OCI-LY1 (cell line): Measurements from ENCODE around the gene SERPINA9.

Experiments used
- H2AFZ ChIP-seq: fragments of 200-600 bp; sonication (generic), shearing (Covaris generic); 2 replicates; pipeline ENCODE4 v1.6.0; 2014; ENCODE audit warnings: antibody characterized with exemption, mild to moderate bottlenecking, low read length
- H3F3A ChIP-seq: fragments of 200-600 bp; sonication (generic), shearing (Covaris generic); 2 replicates; pipeline ENCODE4 v1.6.0; 2014; ENCODE audit warnings: mild to moderate bottlenecking, antibody characterized with exemption, low read length, moderate library complexity; ENCODE audit not compliant: insufficient read depth
- H3K27ac ChIP-seq: fragments of 200-600 bp; sonication (generic); 2 replicates; pipeline ENCODE4 v1.5.1; 2014; ENCODE audit warnings: low read length, mixed run types, mild to moderate bottlenecking, low read depth; ENCODE audit not compliant: poor library complexity, severe bottlenecking
- H3K27me3 ChIP-seq: fragments of 200-600 bp; sonication (generic); 2 replicates; pipeline ENCODE4 v1.6.0; 2014; ENCODE audit warnings: antibody characterized with exemption, mild to moderate bottlenecking, low read length, moderate library complexity; ENCODE audit not compliant: insufficient read depth
- H3K36me3 ChIP-seq: fragments of 200-600 bp; sonication (generic); 2 replicates; pipeline ENCODE4 v1.6.1; 2014; ENCODE audit warnings: mild to moderate bottlenecking, antibody characterized with exemption, low read length, moderate library complexity, mixed read lengths; ENCODE audit not compliant: insufficient read depth
- H3K4me1 ChIP-seq: fragments of 200-600 bp; sonication (generic); 2 replicates; pipeline ENCODE4 v1.5.1; 2014; ENCODE audit warnings: mild to moderate bottlenecking, low read length, moderate library complexity; ENCODE audit not compliant: insufficient read depth, severe bottlenecking
- H3K4me2 ChIP-seq: fragments of 200-600 bp; sonication (generic), shearing (Covaris generic); 2 replicates; pipeline ENCODE4 v1.6.1; 2014; ENCODE audit warnings: low read length
- H3K4me3 ChIP-seq: fragments of 200-600 bp; sonication (generic); 2 replicates; pipeline ENCODE4 v1.5.1; 2014; ENCODE audit warnings: low read length, low read depth, mild to moderate bottlenecking, mixed read lengths; ENCODE audit not compliant: poor library complexity, severe bottlenecking
- H3K79me2 ChIP-seq: fragments of 200-600 bp; shearing (Covaris generic); 2 replicates; pipeline ENCODE4 v1.6.1; 2016; ENCODE audit warnings: mixed run types, low read length, mixed read lengths; ENCODE audit not compliant: insufficient read depth
- H3K9ac ChIP-seq: fragments of 200-600 bp; sonication (generic), shearing (Covaris generic); 2 replicates; pipeline ENCODE4 v1.6.1; 2014; ENCODE audit warnings: mild to moderate bottlenecking, low read length, mixed read lengths
- H3K9me2 ChIP-seq: fragments of 200-600 bp; sonication (generic), shearing (Covaris generic); 2 replicates; pipeline ENCODE4 v1.6.1; 2014; ENCODE audit warnings: low read depth, mild to moderate bottlenecking, low read length, mixed read lengths
- H3K9me3 ChIP-seq: fragments of 200-600 bp; shearing (Covaris generic); 2 replicates; pipeline ENCODE4 v1.6.1; 2014; ENCODE audit warnings: low read length, mixed read lengths
- H4K20me1 ChIP-seq: fragments of 200-600 bp; sonication (generic), shearing (Covaris generic); 2 replicates; pipeline ENCODE4 v1.6.0; 2016; ENCODE audit warnings: mild to moderate bottlenecking, low read length; ENCODE audit not compliant: insufficient read depth
- EZH2 ChIP-seq: fragments of 200-600 bp; sonication (generic), shearing (Covaris generic); IDR thresholded peaks from 2 replicates; pipeline ENCODE4 v1.8.0; 2017; ENCODE audit warnings: borderline replicate concordance, mixed run types, mild to moderate bottlenecking, antibody characterized with exemption, low read length, moderate library complexity, mixed read lengths
- TF ChIP-seq, protein P1 (sequence below): fragments of 200-600 bp; sonication (generic), shearing (Covaris generic); IDR thresholded peaks from 2 replicates; pipeline ENCODE4 v1.5.1; 2017; ENCODE audit warnings: mild to moderate bottlenecking, antibody characterized with exemption, low read length, moderate library complexity, mixed read lengths

The SERPINA9 gene

GRCh38 chr14:94428610-94429009 is 47.4 kb downstream of the SERPINA9 start:
- Histone ChIP-seq H2AFZ (no peak overlapping the region), H3K79me2 (no peaks in the 10 kb centered on the region), H3K4me3 (no peak overlapping the region), H3K4me1 (no peaks in the 10 kb centered on the region), H3K27ac (no peak overlapping the region), H3K27me3 (no peaks in the 10 kb centered on the region), H3F3A (no peaks in the 10 kb centered on the region), H3K9me3 (no peaks in the 10 kb centered on the region), H3K9me2 (no peaks in the 10 kb centered on the region), H3K9ac (no peak overlapping the region), H3K36me3 (no peaks in the 10 kb centered on the region), H4K20me1 (no peaks in the 10 kb centered on the region), H3K4me2 (no peak overlapping the region)
- TF ChIP-seq, protein P1, sequence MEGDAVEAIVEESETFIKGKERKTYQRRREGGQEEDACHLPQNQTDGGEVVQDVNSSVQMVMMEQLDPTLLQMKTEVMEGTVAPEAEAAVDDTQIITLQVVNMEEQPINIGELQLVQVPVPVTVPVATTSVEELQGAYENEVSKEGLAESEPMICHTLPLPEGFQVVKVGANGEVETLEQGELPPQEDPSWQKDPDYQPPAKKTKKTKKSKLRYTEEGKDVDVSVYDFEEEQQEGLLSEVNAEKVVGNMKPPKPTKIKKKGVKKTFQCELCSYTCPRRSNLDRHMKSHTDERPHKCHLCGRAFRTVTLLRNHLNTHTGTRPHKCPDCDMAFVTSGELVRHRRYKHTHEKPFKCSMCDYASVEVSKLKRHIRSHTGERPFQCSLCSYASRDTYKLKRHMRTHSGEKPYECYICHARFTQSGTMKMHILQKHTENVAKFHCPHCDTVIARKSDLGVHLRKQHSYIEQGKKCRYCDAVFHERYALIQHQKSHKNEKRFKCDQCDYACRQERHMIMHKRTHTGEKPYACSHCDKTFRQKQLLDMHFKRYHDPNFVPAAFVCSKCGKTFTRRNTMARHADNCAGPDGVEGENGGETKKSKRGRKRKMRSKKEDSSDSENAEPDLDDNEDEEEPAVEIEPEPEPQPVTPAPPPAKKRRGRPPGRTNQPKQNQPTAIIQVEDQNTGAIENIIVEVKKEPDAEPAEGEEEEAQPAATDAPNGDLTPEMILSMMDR, result no peak
- TF ChIP-seq EZH2, result no peak

GRCh38 chr14:94427016-94427613 is 48.9 kb downstream of the SERPINA9 start:
- no peaks in the 10 kb centered on the region for H3K9me3 ChIP-seq
- no peaks in the 10 kb centered on the region for H3K9me2 ChIP-seq

GRCh38 chr14:94426526-94426925 is 49.5 kb downstream of the SERPINA9 start:
- TF ChIP-seq, protein P1, result no peak
- TF ChIP-seq EZH2, result no peak
- H3K36me3 ChIP-seq, result no peaks in the 10 kb centered on the region
- no peaks in the 10 kb centered on the region for H3F3A ChIP-seq
- H3K9ac ChIP-seq, result no peak overlapping the region
- no peaks in the 10 kb centered on the region for H4K20me1 ChIP-seq
- H3K4me2 ChIP-seq, result no peak overlapping the region
- H3K27me3 ChIP-seq, result no peaks in the 10 kb centered on the region
- H3K9me2 ChIP-seq, result no peaks in the 10 kb centered on the region
- H3K4me3 ChIP-seq, result no peak overlapping the region
- H3K4me1 ChIP-seq, result no peaks in the 10 kb centered on the region
- no peaks in the 10 kb centered on the region for H3K79me2 ChIP-seq
- no peak overlapping the region for H3K27ac ChIP-seq
- no peak overlapping the region for H2AFZ ChIP-seq
- H3K9me3 ChIP-seq, result no peaks in the 10 kb centered on the region

More at GRCh38 chr14:94427016-94427613, 48.9 kb downstream of the SERPINA9 start:
- Histone ChIP-seq H3F3A (no peaks in the 10 kb centered on the region), H3K27ac (no peak overlapping the region), H3K79me2 (no peaks in the 10 kb centered on the region), H3K4me1 (no peaks in the 10 kb centered on the region), H3K4me2 (no peak overlapping the region), H3K9ac (no peak overlapping the region), H3K36me3 (no peaks in the 10 kb centered on the region), H3K27me3 (no peaks in the 10 kb centered on the region), H2AFZ (no peak overlapping the region), H4K20me1 (no peaks in the 10 kb centered on the region), H3K4me3 (no peak overlapping the region)
- TF ChIP-seq, protein P1, result no peak
- no peak for TF ChIP-seq EZH2
